H7 (cell line): Measurements from ENCODE around the gene AP3B2. TPM values are rescaled to one million over a fixed set of nuclear protein-coding genes. Genes with fewer than 3 reads are reported as not detected.
"Not testable (repeated sequence)": the region's sequence is repeated elsewhere in the genome, so short reads cannot be mapped to it uniquely, and the experiment has no call there.

Experiments used
- DNase-seq: peaks from one replicate; pipeline ENCODE4 v3.0.0; 2012
- H3K27me3 ChIP-seq: 2 replicates; pipeline ENCODE4 v1.6.0; 2011; ENCODE audit warnings: mild to moderate bottlenecking, low read length; ENCODE audit not compliant: control insufficient read depth, insufficient read depth
- H3K36me3 ChIP-seq: replicated peaks from 2 replicates; pipeline ENCODE4 v1.5.1; 2011; ENCODE audit warnings: low read length; ENCODE audit not compliant: control insufficient read depth, insufficient read depth
- H3K4me3 ChIP-seq: 2 replicates; pipeline ENCODE4 v1.5.1; 2011; ENCODE audit warnings: low read depth, mild to moderate bottlenecking, control low read depth, low read length, moderate library complexity; ENCODE audit not compliant: insufficient read depth
- total RNA-seq: library from RNA; depleted of rRNA; stranded (reverse); fragments of >200 nt; shearing (Covaris generic); gene quantifications from 2 replicates; pipeline ENCODE4 v1.2.3, GENCODE V29; 2014

The AP3B2 gene
- total RNA-seq, 1 experiment from 2014 or later: 10.4 TPM

- Histone ChIP-seq H3K27me3 (peaks cover 49% of the 10 kb centered on the region), H3K36me3 (no peaks in the 10 kb centered on the region), H3K4me3 (no peak overlapping the region)
- no peak for DNase-seq
Measured at GRCh38 chr15:82649226-82649999, 60.3 kb downstream of the AP3B2 start.

DNA sequence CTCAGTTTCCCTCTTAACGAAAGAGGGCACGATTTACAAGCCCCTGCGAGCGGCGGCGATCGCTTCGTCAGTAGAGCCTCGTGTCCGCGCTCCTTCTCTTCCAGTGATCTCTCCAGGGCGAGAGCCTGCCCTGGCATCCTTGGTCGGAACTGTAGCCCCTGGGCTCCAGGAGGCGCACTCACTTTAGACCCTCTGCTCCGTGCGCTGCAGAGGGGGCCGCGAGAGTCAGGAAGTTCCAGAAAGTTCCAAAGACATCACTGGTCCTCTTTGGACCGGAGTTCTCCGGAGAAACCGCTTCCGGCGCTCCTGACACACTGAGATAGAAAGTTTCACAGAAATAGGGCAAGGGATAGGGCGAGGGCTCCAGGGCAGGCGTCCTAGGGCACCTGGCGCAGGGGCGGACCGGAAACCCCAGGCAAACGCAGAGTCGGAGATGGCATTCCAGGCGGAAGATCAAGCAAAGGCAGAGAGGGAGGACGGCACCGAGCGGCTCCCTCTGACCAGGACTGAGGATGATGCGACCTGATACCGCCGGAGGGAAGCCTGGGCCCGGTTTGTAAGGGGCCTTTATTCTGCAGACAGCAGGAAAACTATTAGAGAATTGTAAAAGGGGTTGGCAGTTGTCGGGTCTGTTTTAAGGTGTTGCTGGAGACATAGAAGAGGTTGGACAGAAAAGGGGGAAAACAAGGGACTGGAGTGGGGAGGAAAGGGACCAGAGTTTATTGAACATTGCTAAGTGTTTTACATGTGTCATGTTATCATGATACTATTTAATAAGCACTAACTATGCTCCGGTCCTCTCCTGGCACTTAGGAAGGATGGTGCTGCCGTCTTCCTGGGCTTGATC lies 61.2 kb downstream of the AP3B2 start:
- Histone ChIP-seq H3K27me3 (peaks cover 49% of the 10 kb centered on the region), H3K36me3 (no peaks in the 10 kb centered on the region), H3K4me3 (peak overlapping the region; percentile 45)
- DNase-seq: peak; percentile 87

GRCh38 chr15:82647835-82648256 lies 61.8 kb downstream of the AP3B2 start:
- Histone ChIP-seq H3K36me3 (no peaks in the 10 kb centered on the region), H3K27me3 (peaks cover 49% of the 10 kb centered on the region), H3K4me3 (peak overlapping the region; percentile 45)
- DNase-seq: peak; percentile 93

GRCh38 chr15:82647045-82647834 lies 62.4 kb downstream of the AP3B2 start, which contains the start of gene CPEB1:
Gene CPEB1 (minus strand): TSS chr15:82647363. CDS start chr15:82628459, 18,904 bp downstream.
- Histone ChIP-seq H3K27me3 (peaks cover 49% of the 10 kb centered on the region), H3K36me3 (no peaks in the 10 kb centered on the region), H3K4me3 (peak within 1 kb of the TSS; percentile 45)
- DNase-seq: peak; percentile 86

DNA sequence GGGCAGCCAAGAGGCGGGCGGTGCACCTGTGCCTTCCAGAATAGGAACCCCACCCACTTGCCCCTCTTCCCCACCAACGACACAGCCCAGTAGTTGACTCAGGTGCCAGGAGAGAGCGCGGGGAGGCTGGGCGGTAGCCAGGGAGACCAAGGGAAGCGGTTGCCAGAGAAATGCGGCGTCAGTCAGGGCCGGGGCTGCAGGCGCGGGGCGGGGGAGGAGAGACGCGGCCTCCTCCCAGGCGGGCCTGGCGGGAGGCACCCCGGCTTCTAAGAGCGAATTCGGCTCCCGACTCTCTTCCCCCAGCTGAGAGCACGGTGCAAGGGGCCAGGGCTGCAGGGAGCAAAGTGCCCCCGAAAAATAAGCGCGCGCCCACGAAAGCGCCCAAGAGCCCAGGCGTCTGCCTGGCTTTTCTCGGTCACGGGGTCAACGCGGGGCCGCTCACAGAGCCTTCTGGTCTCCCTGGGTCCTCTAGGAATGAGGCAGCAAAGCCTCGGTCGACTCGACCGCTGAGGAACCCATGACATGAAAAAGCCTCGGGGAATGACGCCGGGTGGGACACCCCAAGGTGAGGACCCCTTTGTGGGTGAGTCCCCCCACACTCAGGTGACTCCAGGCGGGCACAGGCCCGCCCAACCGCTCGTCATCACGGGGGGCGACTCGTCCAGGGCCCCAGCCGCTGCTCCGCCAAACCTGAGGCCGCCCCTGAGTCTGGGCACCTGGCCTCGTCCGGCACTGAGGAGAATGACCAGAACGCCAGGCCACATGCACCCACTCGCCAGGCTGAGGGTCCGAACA lies 63.2 kb downstream of the AP3B2 start:
- Histone ChIP-seq H3K4me3 (peak overlapping the region; percentile 34), H3K36me3 (no peaks in the 10 kb centered on the region), H3K27me3 (peaks cover 49% of the 10 kb centered on the region)
- peak; percentile 88 for DNase-seq

DNA sequence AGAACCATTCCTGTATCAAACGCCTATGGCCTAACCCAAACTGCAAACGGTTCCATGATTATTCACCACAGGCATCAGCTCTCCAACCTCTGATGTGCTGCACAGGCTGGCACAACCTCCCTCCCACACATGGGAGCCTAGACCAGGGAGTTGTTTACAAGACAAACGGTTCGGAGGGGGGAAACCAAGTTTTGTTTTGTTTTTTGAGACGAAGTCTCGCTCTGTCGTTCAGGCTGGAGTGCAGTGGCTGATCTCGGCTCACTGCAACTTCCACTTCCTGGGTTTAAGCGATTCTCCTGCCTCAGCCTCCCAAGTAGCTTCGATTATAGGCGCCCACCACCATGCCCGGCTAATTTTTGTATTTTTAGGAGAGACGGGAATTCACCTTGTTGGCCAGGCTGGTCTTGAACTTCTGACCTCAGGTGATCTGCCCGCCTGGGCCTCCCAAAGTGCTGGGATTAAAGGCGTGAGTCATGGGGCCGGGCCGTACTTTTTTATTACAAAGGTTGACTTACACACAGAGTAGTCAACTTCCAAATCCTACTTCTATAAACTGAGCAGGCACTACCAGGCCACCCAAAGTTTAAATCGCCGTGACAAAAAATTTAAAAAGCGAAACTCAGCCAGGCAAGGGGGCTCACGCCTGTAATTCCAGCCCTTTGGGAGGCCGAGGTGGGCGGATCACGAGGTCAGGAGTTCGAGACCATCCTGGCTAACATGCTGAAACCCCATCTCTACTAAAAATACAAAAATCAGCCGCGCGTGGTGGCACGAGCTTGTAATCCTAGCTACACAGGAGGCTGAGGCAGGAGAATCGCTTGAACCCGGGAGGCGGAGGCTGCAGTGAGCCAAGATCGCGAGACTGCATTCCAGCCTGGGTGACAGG lies 64.5 kb downstream of the AP3B2 start:
- peaks cover 49% of the 10 kb centered on the region for H3K27me3 ChIP-seq
- not testable (repeated sequence) for H3K4me3 ChIP-seq, H3K36me3 ChIP-seq, DNase-seq

GRCh38 chr15:82643992-82644391 lies 65.7 kb downstream of the AP3B2 start:
- Histone ChIP-seq H3K27me3 (peaks cover 37% of the 10 kb centered on the region), H3K4me3 (no peak overlapping the region), H3K36me3 (no peaks in the 10 kb centered on the region)
- peak; percentile 56 for DNase-seq

GRCh38 chr15:82642656-82643055 lies 67.0 kb downstream of the AP3B2 start:
- no peaks in the 10 kb centered on the region for H3K36me3 ChIP-seq
- no peak for DNase-seq
- H3K27me3 ChIP-seq: peaks cover 24% of the 10 kb centered on the region
- H3K4me3 ChIP-seq: no peak overlapping the region

DNA sequence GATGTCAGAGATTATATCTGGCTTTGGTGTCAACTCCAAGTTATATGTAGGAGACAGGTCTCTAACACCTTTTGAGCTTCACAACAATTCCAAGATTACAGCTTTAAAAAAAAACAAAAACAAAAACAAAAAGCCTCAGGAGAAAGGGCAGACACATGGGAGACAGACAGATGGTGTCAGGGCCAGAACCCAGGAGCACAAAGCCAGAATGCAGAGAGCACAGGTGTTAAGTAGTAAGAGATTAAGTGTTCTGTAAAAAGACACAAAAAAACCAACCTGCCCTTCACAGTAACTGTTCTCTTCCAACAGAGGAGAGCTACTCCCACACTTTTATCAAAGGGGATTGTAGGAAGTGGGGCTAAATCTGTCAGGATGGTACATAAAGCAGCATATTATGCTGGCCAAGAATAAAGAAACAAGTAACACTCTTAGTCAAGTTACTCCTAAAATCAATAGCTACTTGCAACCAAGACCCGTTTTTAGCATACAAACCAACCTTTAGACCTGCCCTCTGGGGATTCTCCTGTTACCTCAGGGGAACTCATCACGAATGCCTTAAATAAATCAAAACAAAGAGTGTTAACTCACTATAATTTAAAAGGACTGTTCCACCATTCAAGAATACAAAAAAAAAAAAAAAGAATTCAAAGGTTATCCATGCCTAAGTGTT lies 68.4 kb downstream of the AP3B2 start:
- no peak overlapping the region for H3K4me3 ChIP-seq
- H3K36me3 ChIP-seq: no peaks in the 10 kb centered on the region
- H3K27me3 ChIP-seq: peaks cover 10% of the 10 kb centered on the region
- no peak for DNase-seq

DNA sequence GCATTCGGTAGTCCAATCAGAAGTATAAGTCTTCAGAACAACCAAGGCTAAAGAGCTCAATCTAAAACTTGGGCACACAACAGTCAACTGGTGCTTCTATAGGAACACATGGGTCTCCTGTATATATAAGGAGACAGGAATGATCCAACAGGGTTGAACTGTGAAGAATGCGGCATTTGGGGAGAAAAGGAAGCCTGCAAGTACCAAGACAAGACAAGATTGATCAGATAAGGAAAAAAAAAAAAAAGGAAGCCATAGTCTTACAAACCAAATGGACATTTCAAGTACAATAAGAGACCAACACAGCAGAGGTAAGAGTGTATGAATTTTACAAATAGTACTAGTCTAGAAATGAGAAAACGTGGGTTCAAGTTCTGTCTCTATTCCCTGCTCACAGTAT lies 69.0 kb downstream of the AP3B2 start:
- no peak overlapping the region for H3K4me3 ChIP-seq
- H3K36me3 ChIP-seq: no peaks in the 10 kb centered on the region
- no peak for DNase-seq
- peaks cover 5% of the 10 kb centered on the region for H3K27me3 ChIP-seq

- no peak overlapping the region for H3K4me3 ChIP-seq
Measured at GRCh38 chr15:82635798-82636197, 73.9 kb downstream of the AP3B2 start.

GRCh38 chr15:82630033-82630432 lies 79.6 kb downstream of the AP3B2 start:
- no peak overlapping the region for H3K4me3 ChIP-seq
- DNase-seq: no peak
- no peaks in the 10 kb centered on the region for H3K36me3 ChIP-seq
- no peaks in the 10 kb centered on the region for H3K27me3 ChIP-seq

More at GRCh38 chr15:82635798-82636197, 73.9 kb downstream of the AP3B2 start:
- Histone ChIP-seq H3K27me3 (no peaks in the 10 kb centered on the region; the same call in 1 of the 2 replicates), H3K36me3 (no peaks in the 10 kb centered on the region)
- no peak for DNase-seq
